Measurements from ENCODE around the gene KLHL11. TPM values are rescaled to one million over a fixed set of nuclear protein-coding genes. Genes with fewer than 3 reads are reported as not detected.
"Not testable (repeated sequence)": the region's sequence is repeated elsewhere in the genome, so short reads cannot be mapped to it uniquely, and the experiment has no call there.

The KLHL11 gene
- total RNA-seq, 1 experiment from 2014 or later, result 29.2 TPM

GRCh38 chr17:41840781-41841180 is 24.4 kb downstream of the KLHL11 start:
- DNase-seq (ENCODE audit: extremely low read depth, low read depth), result not testable (repeated sequence)

- DNase-seq (ENCODE audit: extremely low read depth, low read depth), result not testable (repeated sequence)
Observed at GRCh38 chr17:41839448-41839847, 25.8 kb downstream of the KLHL11 start.

GRCh38 chr17:41837761-41838538 is 27.3 kb downstream of the KLHL11 start, which contains the start of gene KLHL10:
KLHL10 (plus strand) TSS chr17:41837825; CDS start chr17:41837933, 108 bp downstream.
- DNase-seq (ENCODE audit: extremely low read depth, low read depth), result no peak

- no peak for DNase-seq (ENCODE audit: extremely low read depth, low read depth)
Observed at GRCh38 chr17:41836550-41837196, 28.6 kb downstream of the KLHL11 start.

- DNase-seq (ENCODE audit: extremely low read depth, low read depth), result peak; percentile 38
Observed at GRCh38 chr17:41835800-41836549, 29.2 kb downstream of the KLHL11 start, which contains the start of gene NT5C3B. NT5C3B (minus strand) TSS chr17:41836232; CDS start chr17:41836193, 39 bp downstream.

GRCh38 chr17:41835214-41835799 is 29.9 kb downstream of the KLHL11 start:
- DNase-seq (ENCODE audit: extremely low read depth, low read depth), result no peak

GRCh38 chr17:41829961-41830360 is 35.3 kb downstream of the KLHL11 start:
- not testable (repeated sequence) for DNase-seq (ENCODE audit: extremely low read depth, low read depth)

GRCh38 chr17:41825175-41825845 is 39.9 kb downstream of the KLHL11 start:
- DNase-seq (ENCODE audit: extremely low read depth, low read depth), result no peak

- DNase-seq (ENCODE audit: extremely low read depth, low read depth), result no peak
Observed at GRCh38 chr17:41824086-41824485, 41.1 kb downstream of the KLHL11 start.

GRCh38 chr17:41823580-41823979 is 41.6 kb downstream of the KLHL11 start:
- no peak for DNase-seq (ENCODE audit: extremely low read depth, low read depth)

- DNase-seq (ENCODE audit: extremely low read depth, low read depth), result no peak
Observed at GRCh38 chr17:41823141-41823524, 42.1 kb downstream of the KLHL11 start.

GRCh38 chr17:41822216-41823140 is 42.7 kb downstream of the KLHL11 start:
- DNase-seq (ENCODE audit: extremely low read depth, low read depth), result no peak

- DNase-seq (ENCODE audit: extremely low read depth, low read depth), result no peak
Observed at GRCh38 chr17:41821776-41822175, 43.4 kb downstream of the KLHL11 start.

- no peak for DNase-seq (ENCODE audit: extremely low read depth, low read depth)
Observed at GRCh38 chr17:41818024-41818423, 47.2 kb downstream of the KLHL11 start.

GRCh38 chr17:41816637-41817320 is 48.4 kb downstream of the KLHL11 start:
- DNase-seq (ENCODE audit: extremely low read depth, low read depth), result no peak

GRCh38 chr17:41814195-41814594 is 51.0 kb downstream of the KLHL11 start:
- DNase-seq (ENCODE audit: extremely low read depth, low read depth), result no peak

GRCh38 chr17:41813699-41814124 is 51.5 kb downstream of the KLHL11 start:
- no peak for DNase-seq (ENCODE audit: extremely low read depth, low read depth)

- DNase-seq (ENCODE audit: extremely low read depth, low read depth), result no peak
Observed at GRCh38 chr17:41813152-41813680, 52.0 kb downstream of the KLHL11 start.
